HG03571 (cell line): ENCODE measurements around the gene COL17A1.

Experiments used
- ATAC-seq: cut with Tn5 transposase; IDR thresholded peaks from one replicate; pipeline ENCODE4 v1.9.1; 2021; ENCODE audit not compliant: unreplicated experiment

Gene COL17A1

GRCh38 chr10:103995134-103995533 lies 90.5 kb downstream of the COL17A1 start:
- ATAC-seq = no peak

DNA sequence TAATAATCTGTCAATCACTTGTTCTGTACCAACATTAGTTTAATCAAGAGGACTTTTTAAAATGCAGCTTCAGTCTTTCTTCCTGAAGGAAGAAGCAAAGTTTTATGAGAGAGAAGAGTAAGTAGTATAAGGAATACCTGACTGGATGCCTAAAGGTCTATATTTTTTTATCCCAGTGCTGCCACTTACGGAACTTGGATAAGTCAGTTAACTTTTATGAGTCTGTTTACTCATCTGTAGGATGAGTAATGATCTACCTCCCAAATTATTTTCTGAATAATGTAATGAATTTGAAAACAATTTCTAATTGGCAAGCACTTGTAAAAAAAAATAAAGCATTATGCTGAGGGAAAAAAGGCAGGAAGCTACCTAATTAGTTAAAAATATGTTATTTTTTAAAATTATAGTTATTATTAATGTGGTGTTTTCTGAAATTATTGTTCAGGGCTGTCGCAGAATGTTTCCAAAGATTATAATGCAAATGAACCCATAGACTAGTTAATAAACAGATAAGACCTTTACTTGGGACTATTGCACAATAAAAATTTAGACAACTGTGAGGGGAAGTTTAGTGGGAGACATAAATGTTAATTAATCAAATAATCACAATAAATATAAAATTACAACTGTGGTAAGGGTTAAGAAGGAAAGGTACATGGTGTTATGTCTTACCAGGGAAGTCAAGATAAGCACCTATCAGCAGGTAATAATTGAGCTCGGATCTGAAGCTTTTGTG lies 94.1 kb downstream of the COL17A1 start:
- no peak for ATAC-seq

- ATAC-seq = no peak
Observed at GRCh38 chr10:103990531-103990930, 95.1 kb downstream of the COL17A1 start.

DNA sequence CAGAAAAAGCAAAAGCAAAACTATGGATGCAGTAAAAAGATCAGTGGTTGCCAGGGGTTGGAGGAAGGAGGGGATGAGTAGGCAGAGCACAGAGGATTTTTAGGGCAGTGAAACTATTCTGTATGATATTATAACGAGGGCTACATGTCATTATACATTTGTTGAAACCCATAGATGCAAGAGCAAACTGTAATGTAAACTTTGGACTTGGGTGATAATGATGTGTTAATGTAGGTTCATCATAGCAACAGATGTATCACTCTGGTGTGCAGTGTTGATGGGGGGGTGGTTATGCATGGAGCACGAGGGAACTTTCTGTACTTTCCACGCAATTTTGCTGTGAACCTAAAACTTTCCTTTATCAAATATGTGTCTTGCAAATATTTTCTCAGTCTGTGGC lies 95.6 kb downstream of the COL17A1 start:
- ATAC-seq = no peak

- ATAC-seq = no peak
Observed at GRCh38 chr10:103986360-103986759, 99.3 kb downstream of the COL17A1 start.

DNA sequence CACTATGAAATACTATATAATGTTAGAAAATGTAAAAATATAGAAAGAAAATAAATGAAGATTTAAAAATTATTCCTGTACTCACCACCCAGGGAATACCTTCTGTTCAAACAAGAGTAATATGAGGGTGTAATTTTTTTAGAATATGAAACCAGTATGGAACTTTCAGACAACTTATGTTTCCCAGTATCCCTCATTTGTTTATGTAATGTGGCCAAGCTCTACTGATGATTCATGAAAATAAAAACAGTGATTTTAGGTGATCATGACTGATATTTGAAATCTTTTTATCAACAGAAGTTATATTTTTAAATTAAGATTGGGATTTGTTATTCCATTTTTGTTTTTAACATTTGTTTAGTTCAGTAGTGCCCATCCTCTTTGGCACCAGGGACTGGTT lies 100.0 kb downstream of the COL17A1 start:
- no peak for ATAC-seq

- peak; percentile 87 for ATAC-seq
Observed at GRCh38 chr10:103983367-103983911, 102.2 kb downstream of the COL17A1 start.

DNA sequence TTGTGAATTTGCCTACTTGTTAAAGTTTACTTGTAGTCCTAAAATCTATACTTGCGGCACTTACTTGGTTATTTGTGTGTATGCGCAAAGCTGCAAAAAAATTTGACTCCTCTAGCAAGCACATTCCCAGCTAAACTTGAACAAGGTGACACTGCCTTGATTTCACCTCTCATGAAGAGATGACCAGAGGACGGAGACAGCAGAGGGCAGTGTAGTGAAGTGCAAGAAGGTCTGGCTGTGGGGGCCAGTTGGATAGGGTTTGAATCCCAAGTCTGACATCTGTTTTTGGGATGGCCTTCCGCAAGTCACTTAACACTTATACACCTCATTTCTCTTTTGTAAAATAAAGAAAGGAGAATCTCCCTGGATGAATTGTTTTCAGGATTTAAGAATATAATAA lies 103.0 kb downstream of the COL17A1 start:
- ATAC-seq = no peak
